Measurements from ENCODE around the gene HEATR1.

DNA sequence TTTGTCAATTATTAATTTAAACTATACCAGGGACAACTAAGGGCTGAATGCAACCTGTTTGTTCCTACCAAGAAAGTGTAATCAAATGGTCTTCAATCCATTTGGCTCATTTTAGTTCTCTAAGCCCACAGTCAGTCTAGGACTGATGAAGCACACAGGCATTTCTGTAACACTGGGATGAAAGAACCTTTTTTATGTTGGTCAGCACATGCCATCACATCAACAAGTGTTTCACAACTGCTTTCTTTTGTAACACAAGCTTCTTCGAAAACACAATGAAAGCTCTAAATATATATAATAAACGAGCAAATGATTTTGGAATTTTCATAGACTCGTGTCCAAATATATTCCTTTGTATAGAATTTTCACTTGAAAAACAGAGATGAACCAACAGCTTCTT is 28.8 kb downstream of the HEATR1 start:
- TF ChIP-seq, protein P1, sequence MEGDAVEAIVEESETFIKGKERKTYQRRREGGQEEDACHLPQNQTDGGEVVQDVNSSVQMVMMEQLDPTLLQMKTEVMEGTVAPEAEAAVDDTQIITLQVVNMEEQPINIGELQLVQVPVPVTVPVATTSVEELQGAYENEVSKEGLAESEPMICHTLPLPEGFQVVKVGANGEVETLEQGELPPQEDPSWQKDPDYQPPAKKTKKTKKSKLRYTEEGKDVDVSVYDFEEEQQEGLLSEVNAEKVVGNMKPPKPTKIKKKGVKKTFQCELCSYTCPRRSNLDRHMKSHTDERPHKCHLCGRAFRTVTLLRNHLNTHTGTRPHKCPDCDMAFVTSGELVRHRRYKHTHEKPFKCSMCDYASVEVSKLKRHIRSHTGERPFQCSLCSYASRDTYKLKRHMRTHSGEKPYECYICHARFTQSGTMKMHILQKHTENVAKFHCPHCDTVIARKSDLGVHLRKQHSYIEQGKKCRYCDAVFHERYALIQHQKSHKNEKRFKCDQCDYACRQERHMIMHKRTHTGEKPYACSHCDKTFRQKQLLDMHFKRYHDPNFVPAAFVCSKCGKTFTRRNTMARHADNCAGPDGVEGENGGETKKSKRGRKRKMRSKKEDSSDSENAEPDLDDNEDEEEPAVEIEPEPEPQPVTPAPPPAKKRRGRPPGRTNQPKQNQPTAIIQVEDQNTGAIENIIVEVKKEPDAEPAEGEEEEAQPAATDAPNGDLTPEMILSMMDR (conservative IDR thresholded peaks at IDR 0.05 in 1 of 2, IDR thresholded peaks at IDR 0.05 in 1 of 2; ENCODE audit: extremely low read depth in 1 of 2, insufficient read depth in 1 of 2, low read depth in 1 of 2, low read length in 2 of 2) = no peak
- no peak for TF ChIP-seq EZH2 (IDR thresholded peaks at IDR 0.05; ENCODE audit: borderline replicate concordance, low read length)
